ENCODE results near the gene JPH3.

The JPH3 gene

DNA sequence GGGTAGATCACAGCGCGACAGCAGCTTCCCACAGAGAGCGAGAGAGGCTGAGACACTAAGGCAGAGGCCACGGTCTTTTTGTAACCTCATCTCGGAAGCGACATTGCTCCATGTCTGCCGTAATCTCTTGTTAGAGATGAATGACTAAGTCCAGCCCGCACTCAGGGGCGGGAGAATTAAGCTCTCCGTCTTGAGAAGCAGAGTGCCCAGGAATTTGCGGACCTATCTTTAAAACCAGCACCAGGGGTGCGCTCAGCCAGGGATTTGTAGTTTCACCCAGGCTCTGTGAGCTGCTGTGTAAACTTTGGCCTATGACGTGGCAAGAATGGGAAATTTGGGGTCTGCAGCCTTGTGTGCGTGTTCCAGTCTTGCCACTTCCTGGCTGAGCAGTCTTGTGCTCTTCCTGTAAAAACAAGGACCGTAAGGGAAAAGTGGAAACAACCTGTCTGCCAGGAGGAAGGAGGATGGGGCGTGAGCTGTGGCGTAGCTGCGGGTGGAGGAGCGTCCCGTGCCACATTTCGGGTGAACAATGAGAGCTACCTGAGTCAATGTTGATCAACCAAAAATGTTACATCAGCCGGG lies 16.0 kb upstream of the JPH3 start:
- DNase-seq (ENCODE audit: low spot score), result no peak
- in situ Hi-C loops (cut with MboI; ENCODE audit: low pct_unique_long_range_greater_than_20kb, low sequenced_read_pairs, unreplicated experiment), result no loop called here
- TF ChIP-seq, protein P1, sequence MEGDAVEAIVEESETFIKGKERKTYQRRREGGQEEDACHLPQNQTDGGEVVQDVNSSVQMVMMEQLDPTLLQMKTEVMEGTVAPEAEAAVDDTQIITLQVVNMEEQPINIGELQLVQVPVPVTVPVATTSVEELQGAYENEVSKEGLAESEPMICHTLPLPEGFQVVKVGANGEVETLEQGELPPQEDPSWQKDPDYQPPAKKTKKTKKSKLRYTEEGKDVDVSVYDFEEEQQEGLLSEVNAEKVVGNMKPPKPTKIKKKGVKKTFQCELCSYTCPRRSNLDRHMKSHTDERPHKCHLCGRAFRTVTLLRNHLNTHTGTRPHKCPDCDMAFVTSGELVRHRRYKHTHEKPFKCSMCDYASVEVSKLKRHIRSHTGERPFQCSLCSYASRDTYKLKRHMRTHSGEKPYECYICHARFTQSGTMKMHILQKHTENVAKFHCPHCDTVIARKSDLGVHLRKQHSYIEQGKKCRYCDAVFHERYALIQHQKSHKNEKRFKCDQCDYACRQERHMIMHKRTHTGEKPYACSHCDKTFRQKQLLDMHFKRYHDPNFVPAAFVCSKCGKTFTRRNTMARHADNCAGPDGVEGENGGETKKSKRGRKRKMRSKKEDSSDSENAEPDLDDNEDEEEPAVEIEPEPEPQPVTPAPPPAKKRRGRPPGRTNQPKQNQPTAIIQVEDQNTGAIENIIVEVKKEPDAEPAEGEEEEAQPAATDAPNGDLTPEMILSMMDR (IDR thresholded peaks at IDR 0.05; ENCODE audit: extremely low read depth, insufficient read depth, missing control alignments), result no peak

DNA sequence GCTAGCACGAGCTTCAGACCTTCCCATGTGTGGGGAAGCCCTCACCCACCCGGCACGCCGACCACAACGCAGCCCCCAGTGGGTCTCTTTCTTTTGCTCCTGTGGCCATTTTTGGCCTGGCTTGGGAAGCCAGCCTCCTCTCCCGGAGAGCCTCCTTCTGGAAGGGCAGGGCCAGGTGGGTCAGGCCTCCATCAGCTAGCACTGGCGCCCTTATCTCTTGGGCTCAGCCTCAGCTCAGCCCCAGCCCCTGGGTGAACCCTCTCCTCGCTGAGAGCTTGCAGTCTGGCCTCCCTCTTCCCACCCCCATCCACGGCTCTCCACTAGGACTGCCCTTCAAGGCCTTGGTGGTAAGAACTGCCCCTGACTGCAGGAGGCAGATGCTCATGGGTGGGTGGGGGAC lies 14.7 kb upstream of the JPH3 start:
- in situ Hi-C loops (cut with MboI; ENCODE audit: low pct_unique_long_range_greater_than_20kb, low sequenced_read_pairs, unreplicated experiment), result no loop called here
- no peak for DNase-seq (ENCODE audit: low spot score)
- TF ChIP-seq, protein P1 (IDR thresholded peaks at IDR 0.05; ENCODE audit: extremely low read depth, insufficient read depth, missing control alignments), result no peak

DNA sequence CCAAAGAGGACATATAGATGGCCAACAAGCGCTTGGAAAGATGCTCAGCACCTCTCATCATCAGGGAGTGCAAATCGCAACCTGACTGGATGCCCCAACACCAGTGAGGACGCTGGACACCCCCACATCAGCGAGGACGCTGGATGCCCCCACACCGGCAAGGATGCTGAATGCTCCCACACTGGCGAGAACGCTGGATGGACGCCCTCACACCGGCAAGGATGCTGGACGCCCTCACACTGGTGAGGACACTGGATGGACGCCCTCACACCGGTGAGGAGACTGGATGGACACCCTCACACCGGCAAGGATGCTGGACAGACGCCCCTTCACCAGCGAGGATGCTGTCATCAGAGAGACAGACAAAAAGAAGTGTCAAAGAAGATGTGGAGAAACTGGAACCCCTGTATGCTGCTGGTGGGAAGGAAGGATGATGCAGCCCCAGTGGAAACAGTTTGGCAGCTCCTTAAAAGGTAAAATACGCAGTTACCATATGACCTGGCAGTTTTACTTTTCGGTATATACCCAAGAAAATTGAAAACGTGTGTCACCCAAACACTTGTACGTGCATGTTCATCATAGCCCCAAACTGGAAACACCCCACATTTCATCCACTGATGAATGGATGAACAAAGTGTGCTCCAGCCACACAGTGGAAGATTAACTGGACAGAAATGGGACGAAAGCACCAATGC lies 10.1 kb upstream of the JPH3 start:
- TF ChIP-seq, protein P1 (IDR thresholded peaks at IDR 0.05; ENCODE audit: extremely low read depth, insufficient read depth, missing control alignments), result no peak
- in situ Hi-C loops (cut with MboI; ENCODE audit: low pct_unique_long_range_greater_than_20kb, low sequenced_read_pairs, unreplicated experiment), result no loop called here
- DNase-seq (ENCODE audit: low spot score), result no peak

DNA sequence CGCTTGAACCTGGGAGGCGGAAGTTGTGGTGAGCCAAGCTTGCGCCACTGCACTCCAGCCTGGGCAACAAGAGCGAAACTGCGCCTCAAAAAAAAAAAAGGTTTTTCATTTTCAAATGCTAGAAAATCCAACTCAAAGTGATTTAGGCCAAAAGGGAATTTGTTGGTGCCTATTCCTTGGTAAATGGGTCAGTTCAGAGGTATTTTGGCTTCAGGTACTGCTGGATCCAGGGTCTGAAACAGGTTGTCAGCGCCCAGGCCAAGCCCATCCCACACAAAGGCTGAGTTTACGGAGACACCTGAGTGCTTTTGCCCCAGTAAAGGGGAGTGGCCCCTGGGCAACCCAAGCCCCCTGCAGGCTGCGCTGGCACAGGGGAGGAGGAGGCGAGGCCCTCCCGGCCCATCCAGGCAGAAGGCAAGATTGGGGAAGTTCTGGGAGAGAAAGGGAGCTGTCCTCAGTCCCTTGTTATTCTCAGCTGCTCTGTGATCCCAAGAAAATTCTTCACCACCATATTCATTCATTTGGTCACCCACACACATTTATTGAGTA lies 8.5 kb upstream of the JPH3 start:
- TF ChIP-seq, protein P1 (IDR thresholded peaks at IDR 0.05; ENCODE audit: extremely low read depth, insufficient read depth, missing control alignments), result no peak
- in situ Hi-C loops (cut with MboI; ENCODE audit: low pct_unique_long_range_greater_than_20kb, low sequenced_read_pairs, unreplicated experiment), result no loop called here
- no peak for DNase-seq (ENCODE audit: low spot score)

DNA sequence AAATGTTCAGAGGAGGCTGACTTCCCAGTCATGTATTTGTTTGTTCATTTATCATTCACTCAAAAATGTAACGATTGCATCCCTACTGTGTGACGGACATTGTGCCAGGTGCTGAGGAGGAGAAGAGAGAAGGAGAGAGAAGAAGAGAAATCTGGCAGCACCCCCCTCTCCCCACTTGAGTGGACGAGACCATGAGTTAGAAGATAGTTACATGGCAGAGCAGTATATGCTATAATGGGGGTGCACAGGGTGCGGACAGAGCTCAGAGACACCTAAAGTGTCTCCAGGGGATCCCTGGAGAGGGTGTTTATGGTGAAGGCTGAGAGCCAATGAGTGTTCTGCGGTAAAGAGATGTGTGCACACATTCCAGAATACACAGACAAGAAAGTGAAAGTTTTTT lies 6.6 kb upstream of the JPH3 start:
- in situ Hi-C loops (cut with MboI; ENCODE audit: low pct_unique_long_range_greater_than_20kb, low sequenced_read_pairs, unreplicated experiment), result no loop called here
- DNase-seq (ENCODE audit: low spot score), result no peak
- TF ChIP-seq, protein P1 (IDR thresholded peaks at IDR 0.05; ENCODE audit: extremely low read depth, insufficient read depth, missing control alignments), result no peak

DNA sequence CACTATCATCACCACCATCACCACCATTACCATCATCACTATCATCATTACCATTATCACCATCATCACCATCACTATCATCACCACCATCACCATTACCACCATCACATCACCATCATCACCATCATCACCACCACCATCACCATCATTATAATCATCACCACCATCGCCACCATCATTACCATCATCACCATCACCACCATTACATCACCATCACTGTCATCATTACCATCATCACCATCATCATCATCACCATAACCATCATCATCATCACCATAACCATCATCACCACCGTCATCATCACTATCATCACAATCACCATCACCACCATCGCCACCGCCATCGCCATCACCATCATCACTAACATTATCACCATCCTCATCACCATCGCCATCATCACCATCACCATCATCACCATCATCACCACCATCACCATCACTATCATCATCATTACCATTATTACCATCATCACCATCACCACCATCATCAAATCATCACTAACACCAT lies 4.9 kb upstream of the JPH3 start:
- in situ Hi-C loops (cut with MboI; ENCODE audit: low pct_unique_long_range_greater_than_20kb, low sequenced_read_pairs, unreplicated experiment), result no loop called here
- DNase-seq (ENCODE audit: low spot score), result no peak
- TF ChIP-seq, protein P1 (IDR thresholded peaks at IDR 0.05; ENCODE audit: extremely low read depth, insufficient read depth, missing control alignments), result no peak
